HG03025 (cell line): ENCODE data around the gene DDIAS.
A peak's percentile ranks its signal among the peaks of the same experiment; 100 is the strongest.
"Not testable (repeated sequence)": the region's sequence is repeated elsewhere in the genome, so short reads cannot be mapped to it uniquely, and the experiment has no call there.

Experiments
- ATAC-seq: cut with Tn5 transposase; IDR thresholded peaks from one replicate; pipeline ENCODE4 v1.9.1; 2021; ENCODE audit warnings: mild to moderate bottlenecking, moderate library complexity; ENCODE audit not compliant: unreplicated experiment, low FRiP score

The DDIAS gene

GRCh38 chr11:82920227-82920626 is 18.7 kb downstream of the DDIAS start:
- not testable (repeated sequence) for ATAC-seq

GRCh38 chr11:82922396-82923173 is 21.0 kb downstream of the DDIAS start:
- ATAC-seq = not testable (repeated sequence)

GRCh38 chr11:82924522-82925224 is 23.1 kb downstream of the DDIAS start:
- no peak for ATAC-seq

- ATAC-seq = peak; percentile 58
Measured at GRCh38 chr11:82927264-82927880, 25.8 kb downstream of the DDIAS start.

- no peak for ATAC-seq
Measured at GRCh38 chr11:82929121-82929520, 27.6 kb downstream of the DDIAS start.

- no peak for ATAC-seq
Measured at GRCh38 chr11:82930229-82930628, 28.7 kb downstream of the DDIAS start.

- ATAC-seq = no peak
Measured at GRCh38 chr11:82930734-82931133, 29.2 kb downstream of the DDIAS start.

GRCh38 chr11:82932564-82932963 is 31.0 kb downstream of the DDIAS start:
- ATAC-seq = no peak

- ATAC-seq = no peak
Measured at GRCh38 chr11:82936261-82936660, 34.7 kb downstream of the DDIAS start.

- ATAC-seq = no peak
Measured at GRCh38 chr11:82937554-82937953, 36.0 kb downstream of the DDIAS start.

- no peak for ATAC-seq
Measured at GRCh38 chr11:82939456-82939855, 37.9 kb downstream of the DDIAS start.

GRCh38 chr11:82942376-82942775 is 40.8 kb downstream of the DDIAS start:
- ATAC-seq = no peak

GRCh38 chr11:82943430-82943829 is 41.9 kb downstream of the DDIAS start:
- not testable (repeated sequence) for ATAC-seq

GRCh38 chr11:82944198-82944597 is 42.7 kb downstream of the DDIAS start:
- ATAC-seq = no peak

- not testable (repeated sequence) for ATAC-seq
Measured at GRCh38 chr11:82945041-82945440, 43.5 kb downstream of the DDIAS start.

- ATAC-seq = no peak
Measured at GRCh38 chr11:82945682-82946081, 44.1 kb downstream of the DDIAS start.

GRCh38 chr11:82949352-82949751 is 47.8 kb downstream of the DDIAS start:
- ATAC-seq = no peak

GRCh38 chr11:82950502-82950901 is 49.0 kb downstream of the DDIAS start:
- ATAC-seq = not testable (repeated sequence)

- ATAC-seq = not testable (repeated sequence)
Measured at GRCh38 chr11:82955736-82956453, 54.4 kb downstream of the DDIAS start.

- peak; percentile 65 for ATAC-seq
Measured at GRCh38 chr11:82959987-82960778, 58.6 kb downstream of the DDIAS start.
